Inflammatory macrophage treated with lipopolysaccharide for 1 hour (primary cell): ENCODE results near the gene BABAM2.
"Not testable (repeated sequence)": the region's sequence is repeated elsewhere in the genome, so short reads cannot be mapped to it uniquely, and the experiment has no call there.

Source experiments
- DNase-seq, 2 donors: peaks; one replicate each; pipeline ENCODE4 v3.0.0-alpha.2; 2020 to 2022

The BABAM2 gene

GRCh38 chr2:28086611-28087010 lies 196.1 kb downstream of the BABAM2 start:
- DNase-seq = no peak

GRCh38 chr2:28088970-28089369 lies 198.4 kb downstream of the BABAM2 start:
- no peak for DNase-seq

GRCh38 chr2:28089486-28089885 lies 199.0 kb downstream of the BABAM2 start:
- no peak for DNase-seq

GRCh38 chr2:28093308-28093707 lies 202.8 kb downstream of the BABAM2 start:
- no peak for DNase-seq

- DNase-seq = no peak
Observed at GRCh38 chr2:28093768-28094167, 203.2 kb downstream of the BABAM2 start.

GRCh38 chr2:28094739-28095138 lies 204.2 kb downstream of the BABAM2 start:
- DNase-seq = no peak

GRCh38 chr2:28095622-28096021 lies 205.1 kb downstream of the BABAM2 start:
- DNase-seq = no peak

GRCh38 chr2:28096421-28096820 lies 205.9 kb downstream of the BABAM2 start:
- no peak for DNase-seq

- no peak for DNase-seq
Observed at GRCh38 chr2:28098501-28099225, 208.1 kb downstream of the BABAM2 start.

- DNase-seq = no peak
Observed at GRCh38 chr2:28101123-28101522, 210.6 kb downstream of the BABAM2 start.

- DNase-seq = no peak
Observed at GRCh38 chr2:28101892-28102291, 211.4 kb downstream of the BABAM2 start.

GRCh38 chr2:28102455-28102874 lies 211.9 kb downstream of the BABAM2 start:
- DNase-seq = no peak

GRCh38 chr2:28103611-28104010 lies 213.1 kb downstream of the BABAM2 start:
- no peak for DNase-seq

- DNase-seq = no peak
Observed at GRCh38 chr2:28108143-28108542, 217.6 kb downstream of the BABAM2 start.

- not testable (repeated sequence) for DNase-seq
Observed at GRCh38 chr2:28113771-28114170, 223.2 kb downstream of the BABAM2 start.

GRCh38 chr2:28117104-28117596 lies 226.6 kb downstream of the BABAM2 start:
- no peak for DNase-seq

GRCh38 chr2:28119631-28120030 lies 229.1 kb downstream of the BABAM2 start:
- no peak for DNase-seq

GRCh38 chr2:28128281-28128950 lies 237.9 kb downstream of the BABAM2 start:
- no peak for DNase-seq

- no peak for DNase-seq
Observed at GRCh38 chr2:28129955-28130695, 239.6 kb downstream of the BABAM2 start.

GRCh38 chr2:28133778-28134177 lies 243.2 kb downstream of the BABAM2 start:
- no peak for DNase-seq

GRCh38 chr2:28134262-28134812 lies 243.8 kb downstream of the BABAM2 start:
- DNase-seq = peak; percentile 20 to 55

GRCh38 chr2:28134857-28135256 lies 244.3 kb downstream of the BABAM2 start:
- no peak for DNase-seq

GRCh38 chr2:28135324-28135723 lies 244.8 kb downstream of the BABAM2 start:
- no peak for DNase-seq
